Loucy (cell line): ENCODE results near the gene NDUFB8.

Experiments
- H2AFZ ChIP-seq: fragments of 200-600 bp; sonication (generic); 2 replicates; pipeline ENCODE4 v1.6.0; 2016; ENCODE audit warnings: antibody characterized with exemption, mild to moderate bottlenecking, low read length, moderate library complexity
- H3F3A ChIP-seq: fragments of 200-600 bp; 2 replicates; pipeline ENCODE4 v1.6.0; 2016; ENCODE audit warnings: antibody characterized with exemption, low read depth, mild to moderate bottlenecking
- H3K27me3 ChIP-seq: fragments of 200-600 bp; sonication (generic); 2 replicates; pipeline ENCODE4 v1.6.1; 2014; ENCODE audit warnings: low read length, mild to moderate bottlenecking; ENCODE audit not compliant: insufficient read depth, poor library complexity, severe bottlenecking
- H3K36me3 ChIP-seq: fragments of 200-600 bp; sonication (generic); 2 replicates; pipeline ENCODE4 v1.6.1; 2016; ENCODE audit warnings: low read length; ENCODE audit not compliant: insufficient read depth
- H3K4me1 ChIP-seq: fragments of 200-600 bp; sonication (generic); 2 replicates; pipeline ENCODE4 v1.5.1; 2014; ENCODE audit warnings: low read length, mild to moderate bottlenecking; ENCODE audit not compliant: insufficient read depth, poor library complexity, severe bottlenecking
- H3K4me2 ChIP-seq: fragments of 200-600 bp; sonication (generic); 2 replicates; pipeline ENCODE4 v1.6.0; 2014; ENCODE audit warnings: antibody characterized with exemption, low read length, low read depth, mild to moderate bottlenecking; ENCODE audit not compliant: poor library complexity, severe bottlenecking
- H3K4me3 ChIP-seq: fragments of 200-600 bp; sonication (generic); 2 replicates; pipeline ENCODE4 v1.5.1; 2014; ENCODE audit warnings: low read length, mild to moderate bottlenecking, mixed read lengths; ENCODE audit not compliant: poor library complexity, severe bottlenecking
- H3K79me2 ChIP-seq: fragments of 200-600 bp; sonication (generic); 2 replicates; pipeline ENCODE4 v1.6.1; 2014; ENCODE audit warnings: low read length; ENCODE audit not compliant: insufficient read depth
- H3K9ac ChIP-seq: fragments of 200-600 bp; sonication (generic); 2 replicates; pipeline ENCODE4 v1.6.0; 2014; ENCODE audit warnings: mild to moderate bottlenecking, low read depth, low read length, moderate library complexity; ENCODE audit not compliant: poor library complexity, severe bottlenecking
- H3K9me2 ChIP-seq: fragments of 200-600 bp; sonication (generic); replicated peaks from 2 replicates; pipeline ENCODE4 v1.6.1; 2016; ENCODE audit warnings: low read depth, low read length, mixed read lengths
- H3K9me3 ChIP-seq: fragments of 200-600 bp; sonication (generic); 2 replicates; pipeline ENCODE4 v1.6.1; 2014; ENCODE audit warnings: mild to moderate bottlenecking, antibody characterized with exemption, low read length, low read depth; ENCODE audit not compliant: insufficient read depth
- H4K20me1 ChIP-seq: fragments of 200-600 bp; sonication (generic); 2 replicates; pipeline ENCODE4 v1.6.0; 2014; ENCODE audit warnings: antibody characterized with exemption, low read length, mild to moderate bottlenecking; ENCODE audit not compliant: insufficient read depth, poor library complexity, severe bottlenecking
- EZH2phosphoT487 ChIP-seq: fragments of 200-600 bp; IDR thresholded peaks from 2 replicates; pipeline ENCODE4 v1.6.1; 2018; ENCODE audit warnings: antibody characterized with exemption, mild to moderate bottlenecking, moderate library complexity, borderline replicate concordance
- TF ChIP-seq, protein P1 (sequence below): fragments of 200-600 bp; sonication (generic); conservative IDR thresholded peaks from 2 replicates; pipeline ENCODE4 v1.5.1; 2014; ENCODE audit warnings: mild to moderate bottlenecking, antibody characterized with exemption, low read length

The NDUFB8 gene

DNA sequence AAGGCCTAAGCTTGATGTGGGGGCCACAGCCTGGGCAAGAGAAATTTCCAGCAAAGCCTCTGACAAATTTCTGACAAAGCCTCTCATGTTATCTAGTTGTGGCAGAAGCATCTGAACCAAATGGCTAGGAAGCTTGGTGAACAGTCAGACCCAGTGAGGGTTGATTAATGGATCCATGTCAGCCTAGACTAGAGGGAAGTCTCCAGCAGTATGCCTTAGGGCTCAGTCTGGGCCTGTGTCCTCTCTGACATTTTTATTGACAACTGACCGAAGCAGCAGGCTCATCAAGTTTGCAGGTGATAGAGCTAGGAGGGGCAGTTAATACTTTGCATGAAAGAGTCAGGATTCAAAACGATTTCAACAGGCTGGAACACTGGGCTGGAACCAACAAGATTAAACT, 31.3 kb upstream of the NDUFB8 start:
- Histone ChIP-seq H3K9me3 (no peaks in the 10 kb centered on the region), H3K4me2 (no peak overlapping the region), H3F3A (no peaks in the 10 kb centered on the region), H3K9ac (no peak overlapping the region), H4K20me1 (no peaks in the 10 kb centered on the region), H3K4me1 (peaks cover 9% of the 10 kb centered on the region), H2AFZ (no peak overlapping the region), H3K36me3 (no peaks in the 10 kb centered on the region), H3K27me3 (no peaks in the 10 kb centered on the region), H3K9me2 (no peaks in the 10 kb centered on the region), H3K79me2 (no peaks in the 10 kb centered on the region), H3K4me3 (no peak overlapping the region)
- TF ChIP-seq EZH2phosphoT487, result no peak
- TF ChIP-seq, protein P1, sequence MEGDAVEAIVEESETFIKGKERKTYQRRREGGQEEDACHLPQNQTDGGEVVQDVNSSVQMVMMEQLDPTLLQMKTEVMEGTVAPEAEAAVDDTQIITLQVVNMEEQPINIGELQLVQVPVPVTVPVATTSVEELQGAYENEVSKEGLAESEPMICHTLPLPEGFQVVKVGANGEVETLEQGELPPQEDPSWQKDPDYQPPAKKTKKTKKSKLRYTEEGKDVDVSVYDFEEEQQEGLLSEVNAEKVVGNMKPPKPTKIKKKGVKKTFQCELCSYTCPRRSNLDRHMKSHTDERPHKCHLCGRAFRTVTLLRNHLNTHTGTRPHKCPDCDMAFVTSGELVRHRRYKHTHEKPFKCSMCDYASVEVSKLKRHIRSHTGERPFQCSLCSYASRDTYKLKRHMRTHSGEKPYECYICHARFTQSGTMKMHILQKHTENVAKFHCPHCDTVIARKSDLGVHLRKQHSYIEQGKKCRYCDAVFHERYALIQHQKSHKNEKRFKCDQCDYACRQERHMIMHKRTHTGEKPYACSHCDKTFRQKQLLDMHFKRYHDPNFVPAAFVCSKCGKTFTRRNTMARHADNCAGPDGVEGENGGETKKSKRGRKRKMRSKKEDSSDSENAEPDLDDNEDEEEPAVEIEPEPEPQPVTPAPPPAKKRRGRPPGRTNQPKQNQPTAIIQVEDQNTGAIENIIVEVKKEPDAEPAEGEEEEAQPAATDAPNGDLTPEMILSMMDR, result no peak

GRCh38 chr10:100560248-100560647, 30.6 kb upstream of the NDUFB8 start:
- Histone ChIP-seq H3K4me3 (no peak overlapping the region), H3K79me2 (no peaks in the 10 kb centered on the region), H3K4me2 (no peak overlapping the region), H2AFZ (no peak overlapping the region), H3K36me3 (no peaks in the 10 kb centered on the region), H3K9me3 (no peaks in the 10 kb centered on the region), H3K9me2 (no peaks in the 10 kb centered on the region), H3F3A (no peaks in the 10 kb centered on the region), H3K27me3 (no peaks in the 10 kb centered on the region), H3K9ac (no peak overlapping the region), H4K20me1 (no peaks in the 10 kb centered on the region), H3K4me1 (peaks cover 9% of the 10 kb centered on the region)
- TF ChIP-seq EZH2phosphoT487, result no peak
- TF ChIP-seq, protein P1, result no peak

DNA sequence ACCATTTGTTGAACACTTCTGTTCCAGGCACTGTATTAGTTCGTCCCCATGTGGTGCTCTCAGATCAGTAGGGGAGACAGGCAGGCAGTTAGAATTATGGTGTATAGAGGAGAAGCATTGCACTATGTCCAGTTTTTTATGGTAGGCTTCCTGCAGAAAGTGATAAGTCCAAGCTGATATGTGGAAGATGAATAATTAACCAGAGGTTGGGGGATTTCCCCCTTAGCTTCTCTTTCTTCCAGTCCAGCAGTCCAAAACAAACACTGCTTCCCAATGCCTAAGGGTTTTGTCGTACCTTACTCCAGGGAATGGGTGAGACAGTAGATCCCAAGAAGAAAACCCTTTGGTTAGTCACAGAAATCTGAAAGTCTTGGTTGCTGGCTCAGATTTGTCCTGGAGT, 25.2 kb upstream of the NDUFB8 start:
- Histone ChIP-seq H2AFZ (no peak overlapping the region), H3K4me3 (no peak overlapping the region), H4K20me1 (no peaks in the 10 kb centered on the region), H3K9me2 (no peaks in the 10 kb centered on the region), H3K79me2 (no peaks in the 10 kb centered on the region), H3F3A (no peaks in the 10 kb centered on the region), H3K9ac (no peak overlapping the region), H3K36me3 (peaks cover 11% of the 10 kb centered on the region; the same call in 1 of the 2 replicates), H3K27me3 (no peaks in the 10 kb centered on the region), H3K4me2 (no peak overlapping the region), H3K9me3 (no peaks in the 10 kb centered on the region), H3K4me1 (peaks cover 7% of the 10 kb centered on the region)
- TF ChIP-seq EZH2phosphoT487, result no peak
- TF ChIP-seq, protein P1, result no peak
